AG04450 (cell line): Measurements from ENCODE around the gene PLD2. TPM values are rescaled to one million over a fixed set of nuclear protein-coding genes. Genes with fewer than 3 reads are reported as not detected.
A peak's percentile ranks its signal among the peaks of the same experiment; 100 is the strongest.

Experiments used
- CTCF ChIA-PET: fragments of 300-600, 350-600 bp; formaldehyde crosslinking; extraction: SDS; loops from one replicate; lab custom pipeline; 2022; ENCODE audit warnings: antibody characterized with exemption, inconsistent platforms; lab: Charles Lee
- POLR2A ChIA-PET: fragments of 350-600 bp; formaldehyde crosslinking; extraction: SDS; loops from one replicate; lab custom pipeline; 2021; ENCODE audit warnings: antibody characterized with exemption, inconsistent platforms; lab: Yijun Ruan, JAX
- DNase-seq: peaks from one replicate; pipeline ENCODE4 v3.0.0-alpha.2; 2011; ENCODE audit warnings: low read depth, low spot score
- H3K27ac ChIP-seq: one replicate; pipeline ENCODE4 v1.5.1; 2012; ENCODE audit warnings: low read depth, low read length, control low read depth
- H3K27me3 ChIP-seq: one replicate; pipeline ENCODE4 v1.6.0; 2012; ENCODE audit warnings: low read length; ENCODE audit not compliant: control insufficient read depth, insufficient read depth
- H3K4me3 ChIP-seq: 2 replicates; pipeline ENCODE4 v1.5.1; 2011; ENCODE audit warnings: mild to moderate bottlenecking, low read depth, low read length, control low read depth
- H3K9me3 ChIP-seq: 2 replicates; pipeline ENCODE4 v1.5.1; 2012; ENCODE audit warnings: low read length; ENCODE audit not compliant: control insufficient read depth, insufficient read depth
- CTCF ChIP-seq: IDR thresholded peaks from 2 replicates; pipeline ENCODE4 v1.5.1; 2011; ENCODE audit warnings: low read depth, low read length, control low read depth, inconsistent platforms
- polyA plus RNA-seq: library from polyadenylated mRNA; depleted of rRNA; stranded (reverse); fragments of >200 nt; gene quantifications from 2 replicates; pipeline ENCODE4 v1.2.3, GENCODE V29; 2011

PLD2 gene
- polyA plus RNA-seq, 1 experiment: 18.9 TPM

GRCh38 chr17:4789701-4789950, 17.3 kb upstream of the PLD2 start:
- Histone ChIP-seq H3K9me3 (no peaks in the 10 kb centered on the region; the same call in 1 of the 2 replicates), H3K27ac (no peak overlapping the region), H3K27me3 (peaks cover 18% of the 10 kb centered on the region), H3K4me3 (peak overlapping the region; percentile 66)
- TF ChIP-seq CTCF: no peak
- ChIA-PET POLR2A (interaction anchor here (1.1 to 1.5 kb wide), 4 partner anchors 10 to 79 kb away, joined by 3 to 5 read pairs (median 4); partner anchors contain the start of genes ARRB2 and PLD2), CTCF (interaction anchor here (0.6 to 5.7 kb wide), 14 partner anchors 8 to 269 kb away, joined by 3 to 46 read pairs (median 4); partner anchors contain the start of genes ARRB2, PLD2, RNF167 and SLC25A11)
- no peak for DNase-seq

- ChIA-PET POLR2A (interaction anchor here (1.1 to 1.5 kb wide), 4 partner anchors 10 to 80 kb away, joined by 3 to 5 read pairs (median 4); partner anchors contain the start of genes ARRB2 and PLD2), CTCF (interaction anchor here (0.6 to 5.7 kb wide), 27 partner anchors 8 to 1762 kb away, joined by 3 to 46 read pairs (median 4); partner anchors contain the start of genes ARRB2, PELP1, PLD2 and RNF167)
- peak overlapping the region; percentile 66 for H3K4me3 ChIP-seq
- peak; percentile 66 for TF ChIP-seq CTCF
- no peaks in the 10 kb centered on the region; the same call in 1 of the 2 replicates for H3K9me3 ChIP-seq
- H3K27ac ChIP-seq: peak overlapping the region; percentile 75
- peak; percentile 69 for DNase-seq
- H3K27me3 ChIP-seq: peaks cover 17% of the 10 kb centered on the region
Observed at GRCh38 chr17:4789951-4790704, 16.8 kb upstream of the PLD2 start.

- peak overlapping the region; percentile 66 for H3K4me3 ChIP-seq
- H3K27ac ChIP-seq: peak overlapping the region; percentile 75
- DNase-seq: no peak
- H3K27me3 ChIP-seq: peaks cover 12% of the 10 kb centered on the region
- POLR2A ChIA-PET: interaction anchor here (1.5 kb wide), 3 partner anchors 11 to 68 kb away, joined by 3 to 5 read pairs (median 4); partner anchors contain the start of gene PLD2
- CTCF ChIA-PET: interaction anchor here (0.6 to 5.7 kb wide), 19 partner anchors 11 to 149 kb away, joined by 3 to 46 read pairs (median 5); partner anchors contain the start of genes ARRB2, PELP1, PLD2 and RNF167
- TF ChIP-seq CTCF: no peak
- H3K9me3 ChIP-seq: no peaks in the 10 kb centered on the region; the same call in 1 of the 2 replicates
Observed at GRCh38 chr17:4790705-4791088, 16.3 kb upstream of the PLD2 start.

- ChIA-PET CTCF (no interaction called here), POLR2A (no interaction called here)
- no peak for TF ChIP-seq CTCF
- Histone ChIP-seq H3K4me3 (no peak overlapping the region), H3K27ac (no peak overlapping the region), H3K9me3 (no peaks in the 10 kb centered on the region; the same call in 1 of the 2 replicates), H3K27me3 (no peaks in the 10 kb centered on the region)
- no peak for DNase-seq
Observed at GRCh38 chr17:4795168-4795567, 11.8 kb upstream of the PLD2 start.

GRCh38 chr17:4796552-4796920, 10.4 kb upstream of the PLD2 start:
- TF ChIP-seq CTCF: no peak
- Histone ChIP-seq H3K9me3 (no peaks in the 10 kb centered on the region; the same call in 1 of the 2 replicates), H3K4me3 (peak overlapping the region; percentile 100), H3K27ac (peak overlapping the region; percentile 31), H3K27me3 (no peaks in the 10 kb centered on the region)
- POLR2A ChIA-PET: interaction anchor here (0.7 to 1.7 kb wide), 7 partner anchors 9 to 144 kb away, joined by 3 to 18 read pairs (median 4); partner anchors contain the start of genes ARRB2, PLD2, RNF167 and SLC25A11
- DNase-seq: no peak
- CTCF ChIA-PET: interaction anchor here (0.7 to 1.2 kb wide), 2 partner anchors 35 to 107 kb away, joined by 3 read pairs; partner anchors contain the start of gene CHRNE
